CD4-positive, alpha-beta T cell (primary cell): ENCODE data around the gene GPR6. TPM values are rescaled to one million over a fixed set of nuclear protein-coding genes. Genes with fewer than 3 reads are reported as not detected.

Experiments
- ATAC-seq: fragments of 200-7000 bp; cut with Tn5 transposase; one replicate; pipeline ENCODE4 v1.10.0; 2022; ENCODE audit warnings: mild to moderate bottlenecking; ENCODE audit not compliant: poor library complexity
- CTCF ChIA-PET: fragments of 350-600 bp; sonication (Branson Sonifier 250); formaldehyde crosslinking; loops from one replicate; lab custom pipeline; 2021; ENCODE audit warnings: antibody characterized with exemption, inconsistent platforms; lab: Charles Lee
- POLR2A ChIA-PET: fragments of 350-600 bp; sonication (Branson Sonifier 250); formaldehyde crosslinking; loops from one replicate; lab custom pipeline; 2021; ENCODE audit warnings: antibody characterized with exemption, inconsistent platforms; lab: Charles Lee
- DNase-seq, 14 experiments: peaks; one replicate each; pipeline ENCODE4 v3.0.0-alpha.2; 2013 to 2020; ENCODE audit warnings: mixed read lengths in 2 of 14
- H3K27ac ChIP-seq, 2 donors: one replicate each; pipeline versions ENCODE4 v1.5.1 to v1.7.0; 2013; ENCODE audit warnings: low read length in 2 of 2, low read depth in 1 of 2, mild to moderate bottlenecking in 1 of 2
- H3K27me3 ChIP-seq, 2 experiments: 1 replicate in 1 of 2; 2 replicates in 1 of 2; pipeline versions ENCODE4 v1.6.1 to v1.7.0; 2013; ENCODE audit warnings: low read length in 2 of 2, control low read depth in 1 of 2, mild to moderate bottlenecking in 1 of 2, moderate library complexity in 1 of 2; ENCODE audit not compliant: insufficient read depth in 2 of 2, control insufficient read depth in 1 of 2
- H3K36me3 ChIP-seq: one replicate; pipeline ENCODE4 v1.6.1; 2013; ENCODE audit warnings: low read length, control low read depth; ENCODE audit not compliant: insufficient read depth
- H3K4me1 ChIP-seq: one replicate; pipeline ENCODE4 v1.6.1; 2013; ENCODE audit warnings: low read length, control low read depth; ENCODE audit not compliant: insufficient read depth
- H3K4me3 ChIP-seq: one replicate; pipeline ENCODE4 v1.5.1; 2013; ENCODE audit warnings: mild to moderate bottlenecking, low read length, moderate library complexity
- H3K9me3 ChIP-seq, 2 experiments: 1 replicate in 1 of 2; 2 replicates in 1 of 2; pipeline versions ENCODE4 v1.6.1 to v1.7.0; 2013; ENCODE audit warnings: low read length in 2 of 2, mild to moderate bottlenecking in 2 of 2, control low read depth in 1 of 2, moderate library complexity in 1 of 2; ENCODE audit not compliant: control insufficient read depth in 1 of 2, insufficient read depth in 1 of 2
- H3K27ac Mint-ChIP-seq: one replicate; pipeline ENCODE4 v1.8.0; 2020; ENCODE audit warnings: mixed read lengths
- H3K27me3 Mint-ChIP-seq: one replicate; pipeline ENCODE4 v1.8.0; 2021; ENCODE audit warnings: mixed read lengths
- H3K36me3 Mint-ChIP-seq: one replicate; pipeline ENCODE4 v1.8.0; 2021; ENCODE audit warnings: low read depth, mixed read lengths
- H3K4me1 Mint-ChIP-seq: one replicate; pipeline ENCODE4 v1.8.0; 2021; ENCODE audit warnings: low read depth, mixed read lengths
- H3K4me3 Mint-ChIP-seq: one replicate; pipeline ENCODE4 v1.8.0; 2020; ENCODE audit warnings: mild to moderate bottlenecking, mixed read lengths
- H3K9me3 Mint-ChIP-seq: one replicate; pipeline ENCODE4 v1.8.0; 2020; ENCODE audit warnings: mixed read lengths
- CTCF ChIP-seq: fragments of 200-600 bp; IDR thresholded peaks from one replicate; pipeline ENCODE4 v1.8.0; 2022; ENCODE audit warnings: antibody characterized with exemption, mild to moderate bottlenecking
- intact Hi-C, 2 experiments: fragments of 100-400 bp; cut with DNase I in 1 of 2; cut with micrococcal nuclease in 1 of 2; formaldehyde crosslinking; loops; one replicate each; pipeline versions ENCODE4 v1.15.1 to v1.9.0; 2023 to 2025; cut with DNase I, micrococcal nuclease
- total RNA-seq, 174 experiments: library from RNA in 2 of 174; stranded (reverse) in 2 of 174; gene quantifications; one replicate each; pipeline ENCODE4 v1.2.3 and lab custom pipeline; 2021 to 2026

The GPR6 gene
- total RNA-seq, 2 experiments from 2014 or later = not detected

GRCh38 chr6:109949281-109950065 is 28.6 kb upstream of the GPR6 start:
- POLR2A ChIA-PET = no interaction called here

GRCh38 chr6:109955491-109955890 is 22.6 kb upstream of the GPR6 start:
- no peak overlapping the region for H3K27ac Mint-ChIP-seq
- H3K36me3 Mint-ChIP-seq = no peaks in the 10 kb centered on the region
- DNase-seq (no peak), ATAC-seq (no peak)
- no peaks in the 10 kb centered on the region for H3K4me1 Mint-ChIP-seq
- no peak overlapping the region for H3K27ac ChIP-seq
- H3K27me3 ChIP-seq = no peaks in the 10 kb centered on the region
- H3K27me3 Mint-ChIP-seq = peaks cover 18% of the 10 kb centered on the region
- peaks cover 4% of the 10 kb centered on the region for H3K9me3 Mint-ChIP-seq
- H3K9me3 ChIP-seq = no peaks in the 10 kb centered on the region
- H3K4me1 ChIP-seq = no peaks in the 10 kb centered on the region
- no peak overlapping the region for H3K4me3 Mint-ChIP-seq
- TF ChIP-seq CTCF = no peak
- H3K36me3 ChIP-seq = no peaks in the 10 kb centered on the region
- CTCF ChIA-PET = no interaction called here
- POLR2A ChIA-PET = no interaction called here
- intact Hi-C loops = no loop called here
- H3K4me3 ChIP-seq = no peak overlapping the region

More at GRCh38 chr6:109949281-109950065, 28.6 kb upstream of the GPR6 start:
- Histone ChIP-seq H3K9me3 (no peaks in the 10 kb centered on the region), H3K27me3 (peaks cover 0 to 3% of the 10 kb centered on the region in 2 experiments), H3K4me1 (no peaks in the 10 kb centered on the region), H3K27ac (no peak overlapping the region), H3K36me3 (no peaks in the 10 kb centered on the region), H3K4me3 (no peak overlapping the region)
- Mint-ChIP-seq H3K4me3 (no peak overlapping the region), H3K9me3 (peaks cover 2% of the 10 kb centered on the region), H3K27ac (no peak overlapping the region), H3K27me3 (peaks cover 47% of the 10 kb centered on the region), H3K4me1 (no peaks in the 10 kb centered on the region), H3K36me3 (no peaks in the 10 kb centered on the region)
- DNase-seq (no peak), ATAC-seq (no peak)
- no peak for TF ChIP-seq CTCF
- CTCF ChIA-PET = no interaction called here
- intact Hi-C loops = no loop called here

GRCh38 chr6:109958626-109959025 is 19.5 kb upstream of the GPR6 start:
- no peak overlapping the region for H3K27ac ChIP-seq
- TF ChIP-seq CTCF = no peak
- H3K4me3 Mint-ChIP-seq = no peak overlapping the region
- no peak overlapping the region for H3K27ac Mint-ChIP-seq
- ATAC-seq (no peak), DNase-seq (no peak)
- no peaks in the 10 kb centered on the region for H3K36me3 ChIP-seq
- CTCF ChIA-PET = no interaction called here
- peaks cover 4% of the 10 kb centered on the region for H3K27me3 Mint-ChIP-seq
- no peak overlapping the region for H3K4me3 ChIP-seq
- H3K36me3 Mint-ChIP-seq = no peaks in the 10 kb centered on the region
- H3K4me1 ChIP-seq = no peaks in the 10 kb centered on the region
- intact Hi-C loops = no loop called here
- H3K9me3 ChIP-seq = no peaks in the 10 kb centered on the region
- H3K9me3 Mint-ChIP-seq = peaks cover 2% of the 10 kb centered on the region
- H3K27me3 ChIP-seq = no peaks in the 10 kb centered on the region
- H3K4me1 Mint-ChIP-seq = no peaks in the 10 kb centered on the region
- POLR2A ChIA-PET = no interaction called here
